DMS 273 treated with DMSO at 0.1 percent for 48 hours (cell line): ENCODE data around the gene USP6NL.
"Not testable (repeated sequence)": the region's sequence is repeated elsewhere in the genome, so short reads cannot be mapped to it uniquely, and the experiment has no call there.

Source experiments
- DNase-seq: peaks from one replicate; lab custom pipeline; 2025; lab: John Stamatoyannopoulos, UW

The USP6NL gene

GRCh38 chr10:11515596-11516430, 95.6 kb downstream of the USP6NL start:
- no peak for DNase-seq

DNA sequence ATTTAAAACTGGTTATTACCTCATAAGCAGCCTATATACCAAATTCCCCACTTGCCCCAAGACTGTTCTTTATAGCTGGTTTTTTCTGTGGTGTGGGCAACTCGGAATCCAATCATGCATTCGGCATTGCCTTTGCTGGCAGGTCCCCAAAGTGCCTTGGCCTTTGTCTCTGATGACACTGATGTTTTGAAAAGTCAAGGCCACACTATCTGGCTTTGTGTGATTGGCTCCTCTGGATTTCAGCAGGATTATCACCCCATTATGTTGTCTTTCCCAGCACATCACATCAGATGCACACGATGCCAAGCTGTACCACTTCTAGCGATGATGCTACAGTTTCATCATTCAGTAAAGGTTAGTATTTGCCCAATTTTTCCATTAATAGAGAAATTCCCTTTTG, 97.7 kb downstream of the USP6NL start:
- no peak for DNase-seq

GRCh38 chr10:11512596-11512995, 98.9 kb downstream of the USP6NL start:
- DNase-seq, result no peak

GRCh38 chr10:11511321-11511720, 100.1 kb downstream of the USP6NL start:
- no peak for DNase-seq

- DNase-seq, result no peak
These were observed 100.7 kb downstream of the USP6NL start for GRCh38 chr10:11510736-11511135.

DNA sequence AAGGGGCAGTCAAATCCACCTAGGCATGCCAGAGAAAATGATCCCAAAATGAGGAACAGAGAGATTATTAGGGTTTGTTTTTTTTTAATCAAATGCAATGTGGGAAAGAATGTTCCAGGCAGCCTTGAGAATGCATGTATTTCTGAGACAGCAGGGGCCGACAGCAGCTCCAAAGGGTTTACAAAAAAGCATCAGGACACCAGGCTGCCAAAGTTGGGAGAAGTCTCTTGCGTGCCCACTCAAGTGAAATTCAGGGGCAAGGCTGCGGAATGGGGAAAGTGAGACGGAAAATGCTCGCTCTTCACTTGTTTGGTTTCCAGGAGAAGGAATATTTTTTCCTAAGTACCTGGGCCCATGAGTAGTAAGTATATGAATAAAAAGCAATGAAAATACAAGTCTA, 101.2 kb downstream of the USP6NL start:
- DNase-seq, result no peak

DNA sequence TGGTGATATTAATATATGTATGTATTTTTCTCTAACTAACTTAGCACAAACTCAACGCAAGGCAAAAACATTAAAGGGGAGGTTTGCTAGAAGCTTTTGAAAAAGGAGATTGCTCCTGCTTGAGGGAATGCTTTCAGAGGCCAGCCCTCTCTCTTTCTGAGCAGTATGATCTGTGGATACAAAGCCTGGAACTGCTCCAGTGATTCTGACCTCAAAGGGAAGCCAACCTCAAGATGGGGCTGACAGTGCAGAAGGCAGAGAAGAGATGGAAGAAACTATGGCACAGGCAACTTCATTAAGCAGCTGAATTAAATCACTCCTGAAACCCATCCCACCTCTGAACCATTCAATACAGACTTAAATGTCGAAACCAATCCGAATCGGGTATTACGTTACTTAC, 102.4 kb downstream of the USP6NL start:
- no peak for DNase-seq

DNA sequence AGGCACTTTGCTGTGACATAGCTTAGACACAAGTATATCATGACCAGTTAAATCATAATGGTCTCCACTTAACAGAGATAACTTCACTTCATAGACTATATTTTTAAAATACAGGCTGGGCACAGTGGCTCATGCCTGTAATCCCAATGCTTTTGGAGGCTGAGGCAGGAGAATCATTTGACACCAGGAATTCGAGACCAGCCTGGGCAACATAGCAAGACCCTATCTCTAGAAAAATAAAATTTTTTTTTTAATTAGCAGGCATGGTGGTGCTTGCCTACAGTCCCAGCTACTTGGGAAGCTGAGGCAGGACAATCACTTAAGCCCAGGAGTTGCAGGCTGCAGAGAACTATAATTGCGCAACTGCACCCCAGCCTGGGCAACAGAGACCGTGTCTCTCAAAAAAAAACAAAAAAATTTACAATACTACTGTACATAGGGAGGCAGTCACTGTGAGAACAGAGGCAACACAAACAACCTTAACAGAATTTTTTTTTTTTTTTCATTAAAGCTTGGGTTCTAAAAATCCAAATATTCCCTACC, 105.1 kb downstream of the USP6NL start:
- no peak for DNase-seq

- DNase-seq, result no peak
These were observed 105.8 kb downstream of the USP6NL start for GRCh38 chr10:11505639-11506038.

DNA sequence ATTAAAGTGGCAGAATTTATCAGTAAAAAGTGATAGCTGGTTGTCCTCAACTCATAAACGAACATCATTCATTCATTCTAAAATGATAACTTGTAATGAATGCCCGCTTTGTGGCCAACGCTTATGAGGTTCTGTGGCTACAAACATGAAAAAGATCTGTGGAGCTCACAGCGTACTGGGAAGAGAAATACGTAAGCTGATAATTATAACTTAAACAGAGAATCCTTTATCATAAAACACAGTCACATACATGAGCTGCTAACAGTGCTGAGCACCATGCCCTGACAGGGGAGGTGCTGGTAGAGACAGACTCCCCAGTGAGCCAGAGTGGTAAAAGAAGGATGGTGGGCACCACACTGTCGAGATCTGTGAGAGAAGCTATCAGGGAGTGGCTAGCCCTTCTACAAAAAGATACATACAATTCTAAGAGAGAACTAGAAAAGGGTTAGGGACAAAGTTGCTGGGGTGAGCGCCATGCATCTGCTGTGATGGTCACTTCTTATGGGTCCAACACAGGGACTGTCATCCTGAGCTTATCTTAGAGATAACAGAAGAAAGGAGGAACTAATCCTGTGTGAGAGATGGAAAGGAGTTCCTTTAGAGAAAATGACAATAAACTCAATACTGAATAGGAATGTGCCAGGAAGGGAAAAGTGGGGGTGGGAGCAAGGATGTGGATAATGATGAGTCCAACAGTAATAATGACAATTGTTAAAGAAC, 106.7 kb downstream of the USP6NL start:
- no peak for DNase-seq

GRCh38 chr10:11501600-11501999, 109.8 kb downstream of the USP6NL start:
- no peak for DNase-seq

- DNase-seq, result no peak
These were observed 111.9 kb downstream of the USP6NL start for GRCh38 chr10:11499425-11500071.

DNA sequence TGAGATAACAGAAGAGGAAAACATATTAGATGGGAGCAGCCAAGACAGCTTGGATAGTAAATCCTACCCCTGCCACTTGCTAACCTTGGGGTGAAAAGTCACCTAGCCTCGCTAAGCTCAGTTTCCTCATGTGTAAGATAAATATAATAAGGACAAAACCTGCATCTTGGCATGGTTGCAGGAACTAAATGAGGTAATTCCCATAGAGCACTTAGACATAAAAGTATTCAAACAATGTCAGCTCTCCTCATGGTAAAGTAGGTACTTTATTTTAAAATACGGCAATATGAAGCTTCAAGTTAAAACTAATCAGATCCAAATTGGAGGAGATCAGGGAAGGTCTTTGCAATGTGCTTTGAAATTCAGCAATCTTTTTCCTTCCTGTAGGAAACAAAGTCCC, 113.1 kb downstream of the USP6NL start:
- DNase-seq, result no peak

DNA sequence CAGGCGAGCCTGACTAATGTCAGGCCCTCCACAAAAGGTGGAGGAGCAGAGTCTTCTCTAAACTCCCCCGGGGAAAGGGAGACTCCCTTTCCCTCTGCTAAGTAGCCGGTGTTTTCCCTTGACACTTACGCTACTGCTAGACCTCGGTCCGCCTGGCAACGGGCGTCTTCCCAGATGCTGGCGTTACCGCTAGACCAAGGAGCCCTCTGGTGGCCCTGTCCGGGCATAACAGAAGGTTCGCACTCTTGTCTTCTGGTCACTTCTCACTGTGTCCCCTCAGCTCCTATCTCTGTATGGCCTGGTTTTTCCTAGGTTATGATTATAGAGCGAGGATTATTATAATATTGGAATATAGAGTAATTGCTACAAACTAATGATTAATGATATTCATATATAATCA, 116.5 kb downstream of the USP6NL start:
- not testable (repeated sequence) for DNase-seq

GRCh38 chr10:11493646-11494045, 117.8 kb downstream of the USP6NL start:
- DNase-seq, result no peak

GRCh38 chr10:11491087-11491486, 120.4 kb downstream of the USP6NL start:
- DNase-seq, result no peak

DNA sequence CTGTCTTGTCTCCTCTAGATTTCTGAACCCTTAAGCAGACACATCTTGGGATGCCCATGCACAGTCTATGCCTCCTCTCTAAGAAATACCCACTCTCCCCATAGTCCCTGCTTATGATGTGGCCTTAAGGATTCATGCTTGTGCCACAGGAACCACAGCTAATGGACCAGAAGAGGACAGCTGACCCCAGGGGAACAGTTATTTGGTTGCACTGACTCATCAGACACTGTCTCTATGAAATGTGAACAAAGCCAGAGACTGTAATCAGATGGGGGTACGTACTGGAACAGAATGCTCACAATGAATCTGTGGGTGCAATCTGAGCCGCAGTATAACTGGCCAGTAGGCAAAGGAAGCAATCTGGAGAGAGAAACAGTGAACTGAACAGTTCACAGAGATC, 121.9 kb downstream of the USP6NL start:
- no peak for DNase-seq

DNA sequence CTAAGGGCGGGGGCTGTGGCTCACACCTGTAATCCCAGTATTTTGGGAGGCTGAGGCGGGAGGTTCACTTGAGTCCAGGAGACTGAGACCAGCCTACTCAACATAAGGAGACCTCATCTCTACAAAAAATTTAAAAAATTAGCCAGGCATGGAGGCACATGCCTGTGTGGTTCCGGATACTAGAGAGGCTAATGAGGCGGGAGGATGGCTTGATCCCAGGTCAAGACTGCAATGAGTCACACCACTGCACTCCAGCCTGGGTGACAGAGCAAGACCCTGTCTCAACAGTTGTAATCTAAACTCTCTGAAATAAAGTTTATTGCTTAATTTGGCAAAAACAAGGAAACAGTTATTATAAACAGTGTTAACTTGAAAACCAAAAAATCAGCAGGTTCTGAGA, 123.3 kb downstream of the USP6NL start:
- no peak for DNase-seq

DNA sequence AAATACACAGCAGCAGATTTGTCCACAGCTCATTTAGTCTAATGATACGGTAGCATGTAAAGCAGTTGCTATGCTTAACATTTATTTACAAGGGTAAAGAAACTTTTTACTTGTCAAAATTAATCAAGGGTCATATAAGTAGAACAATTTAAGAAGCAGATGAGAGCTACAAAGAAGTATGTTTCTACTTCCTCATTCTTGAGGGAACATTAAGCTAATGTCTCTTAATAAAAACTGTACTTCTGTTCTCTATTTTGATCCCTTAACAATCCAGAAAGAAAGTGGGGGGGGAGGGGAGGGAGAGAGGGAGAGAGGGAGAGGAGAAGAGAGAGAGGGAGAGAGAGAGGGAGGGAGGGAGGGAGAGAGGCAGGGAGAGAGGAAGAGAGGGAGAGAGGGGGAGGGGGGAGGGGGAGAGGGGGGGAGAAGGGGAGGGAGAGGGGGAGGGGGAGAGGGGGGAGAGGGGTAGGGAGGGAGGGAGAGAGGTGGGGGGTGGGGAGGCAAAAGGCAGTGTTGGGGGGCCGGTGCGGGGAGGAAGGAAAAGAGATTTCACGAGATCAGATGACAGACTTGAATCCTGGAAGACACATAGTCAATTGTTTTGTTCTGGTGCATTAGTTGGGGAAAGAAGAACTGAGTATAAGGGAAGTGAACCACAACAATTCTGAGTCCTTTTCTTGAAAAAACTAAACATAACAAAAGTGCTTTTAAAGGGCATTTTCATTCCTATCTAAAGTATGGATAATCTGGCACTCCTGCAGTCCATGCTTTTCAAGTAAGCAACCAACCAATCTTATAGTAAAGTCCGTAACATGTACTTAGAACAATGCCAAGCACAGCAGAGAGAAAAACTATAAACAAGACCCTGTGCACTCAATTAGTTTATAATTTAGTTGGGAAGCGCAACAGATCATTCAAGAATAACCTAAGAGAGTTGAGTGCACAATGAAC, 128.0 kb downstream of the USP6NL start:
- no peak for DNase-seq

DNA sequence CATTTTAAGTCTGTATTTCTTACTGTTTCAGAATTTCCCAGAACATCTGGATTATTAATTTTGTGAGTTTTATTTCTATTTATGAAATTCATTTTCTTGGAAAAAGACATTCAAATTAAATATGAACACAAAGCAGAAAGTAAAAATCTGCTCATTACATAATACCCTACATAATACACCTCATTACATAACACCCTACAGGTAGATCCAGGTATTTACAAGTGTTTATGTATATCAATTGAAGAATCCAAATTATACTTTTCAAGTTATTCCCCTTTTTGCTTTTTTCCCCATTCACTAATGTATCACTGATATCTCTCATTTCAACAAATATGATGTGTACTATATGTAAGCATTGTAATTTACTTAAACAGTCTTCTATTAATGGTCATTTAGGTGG, 129.1 kb downstream of the USP6NL start:
- DNase-seq, result no peak

GRCh38 chr10:11480687-11481086, 130.8 kb downstream of the USP6NL start:
- DNase-seq, result no peak

- no peak for DNase-seq
These were observed 132.2 kb downstream of the USP6NL start for GRCh38 chr10:11479300-11479699.
